HG03039 (cell line): ENCODE measurements around the gene ARHGEF33.

Experiments used
- ATAC-seq: cut with Tn5 transposase; IDR thresholded peaks from one replicate; pipeline ENCODE4 v1.9.1; 2021; ENCODE audit warnings: mild to moderate bottlenecking, moderate library complexity; ENCODE audit not compliant: unreplicated experiment

Gene ARHGEF33

DNA sequence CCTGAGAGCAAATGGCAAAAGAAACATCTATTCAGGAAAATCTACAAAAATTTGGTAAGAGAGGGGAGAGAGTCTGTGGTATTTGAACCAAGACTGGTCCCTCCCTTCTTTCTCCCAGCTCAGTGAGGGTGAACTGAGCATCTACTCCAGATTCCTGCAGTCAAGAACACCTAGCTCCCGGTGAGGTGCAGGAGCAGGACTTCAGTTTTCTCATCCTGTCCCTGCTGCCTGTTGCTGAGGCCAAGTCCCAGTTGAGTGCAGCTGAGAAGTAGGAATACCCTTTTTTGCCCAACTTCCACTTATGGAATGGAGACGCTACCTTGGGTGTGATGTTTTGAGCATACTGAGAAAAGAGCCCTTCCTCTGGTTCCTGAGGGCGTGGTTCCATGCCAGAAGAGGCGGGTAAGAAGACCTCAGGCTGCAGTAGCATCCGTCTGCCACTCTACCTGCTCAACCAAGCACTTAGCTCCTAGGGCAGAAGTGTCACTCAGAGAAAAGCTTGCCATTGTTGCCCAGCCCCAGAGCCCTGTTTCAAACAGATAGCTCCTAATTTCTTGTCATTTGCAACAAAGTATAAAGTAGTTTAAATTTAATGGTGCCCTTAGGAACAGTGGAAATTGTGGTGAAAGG, 118.3 kb downstream of the ARHGEF33 start:
- ATAC-seq: no peak

DNA sequence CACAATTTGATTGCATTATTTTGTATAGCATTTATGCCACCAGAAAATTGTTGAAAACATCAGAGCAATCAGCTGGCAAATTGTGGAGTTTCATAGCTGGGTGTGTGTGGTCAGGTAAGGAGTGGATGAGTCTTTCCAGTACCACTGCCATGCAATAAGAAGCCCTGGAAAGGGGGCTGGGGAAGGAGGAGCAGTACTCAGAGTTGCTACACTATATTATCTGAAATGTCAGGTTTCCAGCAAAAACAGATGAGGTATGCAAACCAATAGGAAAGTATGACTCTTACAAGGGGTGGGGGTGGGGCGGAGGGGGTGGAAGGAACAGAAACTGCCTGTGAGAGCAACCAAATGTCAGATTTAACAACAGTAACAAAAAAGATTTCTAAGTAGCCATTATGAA, 119.0 kb downstream of the ARHGEF33 start:
- no peak for ATAC-seq

DNA sequence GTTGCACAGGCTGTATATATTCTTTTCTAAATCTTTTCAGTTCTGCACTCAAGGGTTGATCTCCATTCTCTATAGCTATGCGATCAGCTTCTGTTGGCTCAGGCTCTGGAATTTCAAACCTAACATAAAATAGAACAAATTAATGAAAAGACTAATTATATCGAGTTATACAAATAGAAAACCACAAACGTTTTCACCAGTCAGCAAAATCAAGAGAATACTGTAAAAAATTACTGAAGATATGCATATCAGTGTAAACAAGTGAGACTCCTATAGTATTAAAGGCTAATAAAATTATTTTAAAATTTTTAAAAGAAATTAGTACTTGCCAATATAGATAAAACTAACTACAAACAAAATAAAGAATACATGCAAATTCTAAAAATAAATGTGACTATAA, 124.2 kb downstream of the ARHGEF33 start:
- ATAC-seq: no peak

DNA sequence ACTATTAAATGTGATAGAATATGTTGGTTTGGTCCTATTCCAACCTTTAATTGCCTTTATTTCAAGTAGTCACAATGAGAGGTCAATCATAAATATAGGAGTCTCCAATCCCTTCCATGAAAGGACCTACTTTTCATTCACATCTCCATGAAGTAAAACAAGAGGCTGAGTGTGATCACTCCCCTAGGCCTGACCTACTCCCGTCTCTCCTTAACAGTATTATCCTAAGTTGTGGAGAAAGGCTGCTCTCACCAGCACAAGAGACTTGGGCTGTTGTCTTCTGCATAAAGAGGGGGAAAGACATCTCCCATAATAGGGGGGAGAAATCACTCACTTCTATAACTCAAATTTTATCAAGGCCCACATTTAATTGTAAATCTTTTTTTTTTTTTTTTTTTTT, 125.7 kb downstream of the ARHGEF33 start:
- ATAC-seq: no peak

DNA sequence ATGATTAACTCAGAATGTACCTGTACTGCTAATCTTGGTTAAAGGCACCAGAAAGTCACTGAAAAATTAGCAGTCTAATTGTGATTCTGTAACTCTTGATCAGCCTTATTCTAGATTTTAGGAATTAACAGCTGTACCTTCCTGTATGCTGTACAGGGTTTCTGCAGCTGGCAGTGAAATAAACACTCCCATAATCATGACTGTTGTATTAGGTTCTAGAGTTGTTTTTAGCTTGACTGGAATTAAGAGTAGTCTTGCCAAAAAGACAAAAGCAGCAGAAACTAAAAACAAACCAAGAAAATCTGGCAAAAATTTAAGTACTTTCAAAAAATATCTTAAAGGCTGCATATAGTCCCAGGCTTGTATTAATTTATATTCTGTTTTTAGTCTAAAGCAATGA, 127.7 kb downstream of the ARHGEF33 start:
- no peak for ATAC-seq

DNA sequence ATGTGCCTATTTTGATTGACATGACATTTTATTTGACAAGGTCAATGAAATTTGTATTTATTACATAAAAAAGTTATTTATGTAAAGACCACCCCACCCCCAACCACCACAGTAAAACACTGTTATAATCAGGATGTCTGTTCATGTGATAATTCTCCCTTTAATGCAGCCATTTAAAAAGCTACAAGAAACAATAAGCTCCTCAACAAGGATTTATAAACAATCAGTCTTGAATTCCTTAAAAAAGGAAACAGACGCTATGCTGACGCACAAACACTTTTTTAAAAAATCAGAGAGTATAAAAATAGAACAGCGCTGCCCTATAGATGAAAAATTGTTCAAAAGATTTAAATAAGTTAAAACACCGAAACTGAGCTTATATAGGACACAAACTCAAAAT, 129.0 kb downstream of the ARHGEF33 start:
- ATAC-seq: no peak

DNA sequence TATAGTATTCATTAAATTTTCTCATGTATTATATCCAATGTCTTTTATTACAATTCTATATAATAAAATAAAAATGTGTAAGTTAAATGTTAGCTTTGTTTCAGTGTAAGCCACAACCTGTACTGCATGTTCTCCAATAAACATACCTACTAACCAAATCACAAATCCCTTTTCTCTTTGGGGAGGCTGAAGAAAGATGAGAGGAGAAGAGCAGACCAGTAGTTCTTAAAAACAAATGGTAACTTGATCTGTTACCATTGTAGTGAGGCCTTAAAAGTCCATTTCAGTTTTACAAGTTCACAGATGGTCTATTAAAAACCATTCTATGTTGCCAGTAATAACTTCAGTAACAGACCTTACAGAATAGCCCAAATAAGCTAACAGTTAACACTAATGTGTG, 130.7 kb downstream of the ARHGEF33 start:
- no peak for ATAC-seq

DNA sequence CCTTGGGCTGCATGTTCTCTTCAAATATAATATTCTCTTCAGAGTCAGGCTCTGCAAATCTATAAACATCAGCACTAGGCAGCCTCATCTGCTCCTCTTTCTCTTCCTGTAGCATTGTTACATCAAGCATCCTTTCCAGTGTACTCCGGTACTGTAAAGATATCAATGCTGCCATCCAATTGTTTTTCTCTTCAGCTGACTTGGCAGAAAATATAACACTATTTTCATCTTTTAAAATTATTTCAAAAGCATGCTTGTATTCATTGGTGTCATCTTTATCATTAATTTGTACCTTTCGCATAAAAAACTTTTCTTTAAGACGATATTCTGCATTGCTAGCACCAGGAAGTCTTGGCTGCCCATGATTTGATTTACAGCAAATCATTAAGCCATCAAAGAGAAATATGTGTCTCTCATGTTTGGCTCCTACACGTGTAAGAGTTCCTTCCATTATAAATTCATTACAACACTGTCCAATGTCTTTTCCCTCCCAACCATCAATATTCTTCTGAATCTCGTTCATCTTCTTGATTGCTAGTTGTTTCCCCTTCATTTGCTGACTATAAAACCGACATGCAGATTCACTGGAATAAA, 133.1 kb downstream of the ARHGEF33 start:
- ATAC-seq: no peak

DNA sequence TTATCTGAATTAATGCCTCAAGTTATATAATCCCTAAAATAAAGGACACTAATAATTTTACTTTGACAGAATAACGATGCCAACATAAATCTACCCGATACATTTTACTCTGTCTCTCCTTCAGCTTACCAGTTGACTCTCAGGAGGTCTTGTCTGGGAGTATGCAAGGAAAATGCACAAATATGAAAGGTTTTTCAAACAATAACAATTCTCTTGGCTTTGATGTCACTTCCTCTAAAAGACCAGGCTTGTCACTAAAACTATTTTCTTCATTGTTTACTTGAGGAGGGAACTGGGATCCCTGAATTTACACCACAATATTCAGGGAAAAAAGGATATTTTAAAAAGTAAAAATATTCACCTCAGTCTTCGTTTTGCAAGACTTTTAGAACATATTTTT, 134.0 kb downstream of the ARHGEF33 start:
- no peak for ATAC-seq

DNA sequence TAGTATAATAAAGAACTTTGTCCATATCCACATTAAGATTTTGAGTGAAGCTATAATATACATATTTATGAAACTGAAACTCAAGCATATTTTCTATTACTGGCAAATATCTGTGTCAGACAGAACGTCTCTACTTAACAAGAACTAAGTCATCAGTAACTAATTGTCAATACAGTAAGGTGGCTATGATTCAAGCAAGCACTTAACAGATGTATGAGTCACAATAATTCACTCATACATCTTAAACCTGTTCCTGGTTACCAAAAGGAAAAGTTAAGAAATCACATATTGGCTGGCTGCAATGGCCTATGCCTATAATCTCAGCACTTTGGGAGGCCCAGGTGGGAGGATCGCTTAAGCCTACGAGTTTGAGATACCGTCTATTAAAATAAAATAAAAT, 135.2 kb downstream of the ARHGEF33 start:
- ATAC-seq: no peak
